Chondrocyte (in vitro differentiated cells): ENCODE results near the gene APOBEC4. TPM values are rescaled to one million over a fixed set of nuclear protein-coding genes. Genes with fewer than 3 reads are reported as not detected.

ENCODE experiments used
- DNase-seq: peaks from one replicate; pipeline ENCODE4 v3.0.0; 2021; ENCODE audit warnings: mixed read lengths, low spot score
- H3K27ac Mint-ChIP-seq: one replicate; pipeline ENCODE4 v1.8.0; 2021; ENCODE audit warnings: mild to moderate bottlenecking, moderate library complexity, mixed read lengths; ENCODE audit not compliant: unreplicated experiment
- H3K27me3 Mint-ChIP-seq: 2 replicates; pipeline ENCODE4 v1.8.0; 2021; ENCODE audit warnings: low read depth, mixed read lengths
- H3K36me3 Mint-ChIP-seq: 2 replicates; pipeline ENCODE4 v1.8.0; 2021; ENCODE audit warnings: low read depth, mixed read lengths
- H3K4me1 Mint-ChIP-seq: 2 replicates; pipeline ENCODE4 v1.8.0; 2021; ENCODE audit warnings: low read depth, mild to moderate bottlenecking, mixed read lengths
- H3K4me3 Mint-ChIP-seq: one replicate; pipeline ENCODE4 v1.8.0; 2021; ENCODE audit warnings: mild to moderate bottlenecking, moderate library complexity, mixed read lengths; ENCODE audit not compliant: unreplicated experiment
- H3K9me3 Mint-ChIP-seq: 2 replicates; pipeline ENCODE4 v1.8.0; 2021; ENCODE audit warnings: low read depth, mixed read lengths
- total RNA-seq: library from RNA; stranded (reverse); gene quantifications from 3 replicates; pipeline ENCODE4 v1.2.1, GENCODE V29; 2021
- TF ChIP-seq, protein P1 (sequence below): fragments of 200-600 bp; sonication (generic); IDR thresholded peaks from 2 replicates; pipeline ENCODE4 v1.5.0; 2021; ENCODE audit warnings: antibody characterized with exemption, mild to moderate bottlenecking, moderate library complexity

APOBEC4 gene
- total RNA-seq, 1 donor from 2014 or later = not detected

DNA sequence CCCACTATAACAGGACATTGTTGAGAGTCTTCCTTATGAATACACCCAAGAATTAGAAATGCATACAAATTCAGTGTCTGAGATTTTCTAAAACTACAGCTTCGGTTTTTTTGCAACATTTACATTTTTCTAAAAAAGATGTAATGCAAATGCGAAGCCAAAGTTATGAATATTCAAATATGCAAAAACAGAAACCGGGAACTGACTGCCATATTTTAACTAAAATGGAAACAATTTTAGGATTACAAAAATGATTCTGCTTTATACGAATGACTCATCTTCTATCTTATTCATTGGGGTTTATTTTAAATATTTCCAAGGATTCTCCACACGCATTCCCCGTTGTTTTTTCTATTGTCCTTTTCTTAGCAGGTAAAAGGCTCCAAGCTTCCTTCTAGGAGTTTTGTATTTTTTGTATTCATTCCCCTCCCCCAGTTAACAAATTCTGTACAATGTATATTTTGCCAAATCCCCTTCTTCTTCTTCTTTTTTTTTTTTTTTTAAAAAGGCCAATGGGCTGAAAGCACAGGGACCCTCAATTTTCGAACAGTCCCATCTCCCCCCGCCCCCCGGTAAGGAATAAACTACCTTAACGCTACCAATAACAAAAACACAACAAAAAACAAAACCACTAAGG, 18.6 kb downstream of the APOBEC4 start:
- Mint-ChIP-seq H3K9me3 (no peaks in the 10 kb centered on the region), H3K27ac (peak overlapping the region; percentile 100), H3K4me1 (peaks cover 52% of the 10 kb centered on the region), H3K4me3 (peak overlapping the region; percentile 99), H3K36me3 (peaks cover 14% of the 10 kb centered on the region), H3K27me3 (no peaks in the 10 kb centered on the region)
- TF ChIP-seq, protein P1, sequence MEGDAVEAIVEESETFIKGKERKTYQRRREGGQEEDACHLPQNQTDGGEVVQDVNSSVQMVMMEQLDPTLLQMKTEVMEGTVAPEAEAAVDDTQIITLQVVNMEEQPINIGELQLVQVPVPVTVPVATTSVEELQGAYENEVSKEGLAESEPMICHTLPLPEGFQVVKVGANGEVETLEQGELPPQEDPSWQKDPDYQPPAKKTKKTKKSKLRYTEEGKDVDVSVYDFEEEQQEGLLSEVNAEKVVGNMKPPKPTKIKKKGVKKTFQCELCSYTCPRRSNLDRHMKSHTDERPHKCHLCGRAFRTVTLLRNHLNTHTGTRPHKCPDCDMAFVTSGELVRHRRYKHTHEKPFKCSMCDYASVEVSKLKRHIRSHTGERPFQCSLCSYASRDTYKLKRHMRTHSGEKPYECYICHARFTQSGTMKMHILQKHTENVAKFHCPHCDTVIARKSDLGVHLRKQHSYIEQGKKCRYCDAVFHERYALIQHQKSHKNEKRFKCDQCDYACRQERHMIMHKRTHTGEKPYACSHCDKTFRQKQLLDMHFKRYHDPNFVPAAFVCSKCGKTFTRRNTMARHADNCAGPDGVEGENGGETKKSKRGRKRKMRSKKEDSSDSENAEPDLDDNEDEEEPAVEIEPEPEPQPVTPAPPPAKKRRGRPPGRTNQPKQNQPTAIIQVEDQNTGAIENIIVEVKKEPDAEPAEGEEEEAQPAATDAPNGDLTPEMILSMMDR = no peak
- no peak for DNase-seq

DNA sequence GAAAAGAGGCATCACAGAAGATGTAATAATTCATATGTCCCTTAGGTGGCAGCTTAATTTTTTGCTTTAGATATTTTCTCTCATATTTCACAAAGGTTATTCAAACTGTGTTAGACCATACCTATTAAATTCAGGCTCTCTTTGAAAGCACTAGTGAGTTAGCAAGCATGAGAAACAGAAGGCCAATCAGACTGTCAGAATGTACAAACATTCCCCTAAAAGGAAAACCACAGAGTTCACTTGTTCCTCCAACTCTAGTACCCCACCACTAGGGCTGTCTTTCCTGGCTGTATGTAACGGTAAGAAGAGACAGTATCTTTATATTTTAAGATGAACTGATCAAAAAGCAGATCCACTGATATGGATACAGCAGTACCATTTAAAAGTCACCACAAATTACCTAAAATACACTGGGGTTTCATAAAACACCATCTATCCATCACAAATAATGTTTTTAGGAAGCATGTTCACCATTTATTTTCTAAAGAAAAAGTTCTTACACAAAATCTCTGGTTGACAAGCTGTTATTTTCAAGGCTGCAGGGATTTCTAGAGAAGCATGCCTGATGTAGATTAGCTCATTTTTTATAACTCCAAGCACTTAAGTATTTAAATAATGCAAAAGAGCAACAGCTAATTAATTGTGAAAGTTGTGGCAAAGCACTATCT, 19.3 kb downstream of the APOBEC4 start:
- no peaks in the 10 kb centered on the region for H3K27me3 Mint-ChIP-seq
- no peaks in the 10 kb centered on the region for H3K9me3 Mint-ChIP-seq
- peak overlapping the region; percentile 99 for H3K4me3 Mint-ChIP-seq
- TF ChIP-seq, protein P1 = peak; percentile 83
- DNase-seq = no peak
- H3K36me3 Mint-ChIP-seq = peaks cover 20% of the 10 kb centered on the region
- H3K4me1 Mint-ChIP-seq = peaks cover 56% of the 10 kb centered on the region
- peak overlapping the region; percentile 100 for H3K27ac Mint-ChIP-seq

DNA sequence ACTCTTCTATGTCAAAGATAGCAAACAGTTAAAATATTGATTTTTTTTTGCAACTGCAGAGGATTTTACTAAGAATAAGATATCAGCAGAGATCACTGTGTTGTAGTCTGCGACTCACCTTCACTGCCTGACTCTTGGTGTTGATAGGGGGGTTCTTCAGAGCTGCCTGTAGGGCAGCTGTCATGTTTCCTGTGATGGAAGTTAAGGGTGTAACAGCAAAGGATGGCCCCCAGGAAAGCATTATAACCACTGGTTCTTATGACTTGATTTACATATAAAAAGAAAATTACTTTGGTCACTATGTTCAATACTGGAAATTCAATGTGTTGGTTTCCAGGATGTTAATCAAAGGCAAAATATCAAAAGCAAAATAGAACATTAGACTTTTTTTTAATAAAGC, 20.2 kb downstream of the APOBEC4 start:
- DNase-seq = no peak
- TF ChIP-seq, protein P1 = no peak
- Mint-ChIP-seq H3K9me3 (no peaks in the 10 kb centered on the region), H3K27ac (peak overlapping the region; percentile 100), H3K36me3 (peaks cover 27% of the 10 kb centered on the region), H3K4me3 (peak overlapping the region; percentile 99), H3K27me3 (no peaks in the 10 kb centered on the region), H3K4me1 (peaks cover 64% of the 10 kb centered on the region)

DNA sequence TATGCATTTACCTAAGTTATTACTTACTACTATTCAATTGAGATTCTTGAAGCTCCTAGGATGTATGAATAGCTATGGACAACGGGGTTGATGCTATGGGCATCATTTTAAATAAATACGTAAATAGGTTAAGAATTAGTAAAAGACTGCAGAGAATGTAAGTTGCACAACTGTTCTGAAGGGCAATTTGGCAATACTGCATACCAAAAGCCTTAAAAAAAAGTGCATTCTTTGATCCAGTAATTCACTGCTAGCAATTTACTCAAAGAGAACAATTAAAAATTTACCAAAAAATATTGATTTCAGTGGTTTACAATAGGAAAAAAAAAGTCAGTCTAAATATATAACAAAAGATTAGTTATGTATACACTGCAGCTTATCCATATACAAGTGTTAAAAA, 21.0 kb downstream of the APOBEC4 start:
- peak overlapping the region; percentile 99 for H3K4me3 Mint-ChIP-seq

DNA sequence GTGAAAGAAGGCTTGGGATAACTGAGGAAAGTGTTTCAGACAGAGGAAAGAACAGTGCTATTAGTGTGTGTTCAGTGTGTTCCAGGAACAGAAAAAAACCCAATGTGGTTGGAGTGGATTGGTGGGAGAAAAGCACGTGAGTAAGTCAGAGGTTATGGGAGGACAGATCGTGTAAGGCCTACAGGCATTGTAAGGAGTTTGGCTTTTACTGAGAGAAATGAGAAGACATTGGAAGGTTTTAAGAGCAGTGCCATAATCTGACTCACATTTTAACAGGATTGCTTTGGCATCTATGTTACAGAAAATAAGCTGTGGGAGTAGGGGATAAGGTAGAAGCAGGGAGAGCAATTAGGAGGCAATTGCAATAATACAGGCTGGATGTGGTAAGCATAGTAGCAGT, 22.4 kb downstream of the APOBEC4 start:
- Mint-ChIP-seq H3K36me3 (peaks cover 27% of the 10 kb centered on the region), H3K27me3 (no peaks in the 10 kb centered on the region), H3K4me1 (peaks cover 65% of the 10 kb centered on the region), H3K27ac (peak overlapping the region; percentile 81), H3K4me3 (peak overlapping the region; percentile 49), H3K9me3 (no peaks in the 10 kb centered on the region)
- DNase-seq = no peak
- TF ChIP-seq, protein P1 = no peak

More for the DNA sequence above, 21.0 kb downstream of the APOBEC4 start:
- Mint-ChIP-seq H3K4me1 (peaks cover 65% of the 10 kb centered on the region), H3K36me3 (peaks cover 27% of the 10 kb centered on the region), H3K27ac (no peak overlapping the region), H3K27me3 (no peaks in the 10 kb centered on the region), H3K9me3 (no peaks in the 10 kb centered on the region)
- TF ChIP-seq, protein P1 = no peak
- DNase-seq = no peak
